CD4-positive, alpha-beta T cell treated with Interleukin-17A for 4 hours (primary cell): ENCODE results near the gene MSMP.

Source experiments
- DNase-seq: peaks from one replicate; pipeline ENCODE4 v3.0.0-alpha.2; 2020; ENCODE audit warnings: mixed read lengths

Gene MSMP

DNA sequence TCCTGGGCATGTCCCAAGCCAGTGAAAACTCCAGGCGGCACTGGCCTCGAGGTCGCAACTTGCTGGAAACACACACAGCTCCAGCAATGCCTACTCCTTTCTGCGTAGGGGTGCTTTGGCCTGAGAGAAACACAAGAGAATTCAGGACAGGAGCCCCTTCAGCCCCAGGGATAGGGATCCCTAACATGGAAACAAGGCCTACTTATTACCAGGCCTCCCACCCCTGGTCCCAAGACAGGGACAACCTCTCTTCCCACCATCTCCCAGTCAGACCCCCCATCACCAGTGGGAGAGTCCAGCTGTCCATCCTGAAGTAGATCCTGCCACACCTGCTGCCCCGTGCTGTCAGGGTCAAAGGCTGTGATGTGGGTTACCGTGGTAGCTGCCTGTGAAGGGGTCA is 13.8 kb downstream of the MSMP start:
- DNase-seq: no peak

DNA sequence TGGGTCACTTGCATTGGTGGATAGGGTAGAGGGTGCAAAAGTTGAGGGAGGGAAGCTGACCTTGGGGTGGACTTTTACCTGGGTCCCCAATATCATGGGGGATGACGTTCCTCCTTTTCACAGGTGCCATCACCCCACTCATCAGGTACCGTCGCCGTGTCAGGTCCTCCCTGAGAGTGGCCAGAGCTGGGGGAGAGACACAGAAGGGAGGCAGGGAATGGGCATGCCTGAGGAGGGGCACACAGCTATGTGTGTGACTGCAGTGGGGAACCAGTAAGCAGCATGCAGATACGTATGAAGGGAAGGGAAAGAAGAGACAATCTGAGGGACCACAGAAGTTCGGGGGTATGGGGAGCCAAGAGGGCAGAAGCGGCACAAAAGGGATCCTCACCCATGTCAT is 15.2 kb downstream of the MSMP start:
- no peak for DNase-seq

DNA sequence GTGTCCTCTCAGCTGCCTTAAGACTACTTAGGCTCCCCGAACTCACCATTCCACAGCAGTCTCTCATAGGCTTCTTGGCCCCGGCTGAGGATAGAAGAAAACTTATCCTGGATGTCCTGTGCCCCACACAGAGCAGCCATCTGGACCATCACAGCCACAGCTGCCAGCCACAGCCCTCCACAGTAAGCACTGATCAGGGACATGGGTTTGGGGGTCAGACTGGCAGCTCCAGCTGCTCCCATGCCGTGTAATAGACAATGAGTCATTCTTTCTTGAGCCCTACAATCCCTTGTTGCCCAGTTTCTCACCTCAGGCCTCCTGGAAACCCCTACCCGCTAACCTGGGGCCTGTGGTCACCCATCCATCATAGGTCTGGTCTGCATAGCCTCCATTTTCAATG is 15.9 kb downstream of the MSMP start:
- no peak for DNase-seq

DNA sequence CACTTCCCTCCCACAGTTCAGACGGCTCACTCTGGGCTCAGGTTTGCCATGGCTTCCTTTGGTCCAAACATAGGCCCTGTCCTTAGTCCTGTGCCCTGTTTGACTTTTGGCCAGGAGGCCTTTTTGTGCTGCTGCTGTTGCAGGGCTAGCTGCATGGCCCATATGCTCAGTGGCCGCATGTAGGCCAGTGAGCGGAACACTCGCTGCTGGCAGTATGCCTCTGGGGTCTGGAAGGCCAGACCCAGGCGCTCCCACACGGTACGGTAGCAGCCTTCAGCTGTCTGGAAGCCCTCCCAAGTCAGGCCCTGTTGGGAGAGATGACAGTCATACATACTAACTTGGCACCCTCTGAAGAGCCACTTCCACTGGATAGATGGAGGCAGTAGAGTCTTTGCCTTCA is 16.9 kb downstream of the MSMP start:
- no peak for DNase-seq

DNA sequence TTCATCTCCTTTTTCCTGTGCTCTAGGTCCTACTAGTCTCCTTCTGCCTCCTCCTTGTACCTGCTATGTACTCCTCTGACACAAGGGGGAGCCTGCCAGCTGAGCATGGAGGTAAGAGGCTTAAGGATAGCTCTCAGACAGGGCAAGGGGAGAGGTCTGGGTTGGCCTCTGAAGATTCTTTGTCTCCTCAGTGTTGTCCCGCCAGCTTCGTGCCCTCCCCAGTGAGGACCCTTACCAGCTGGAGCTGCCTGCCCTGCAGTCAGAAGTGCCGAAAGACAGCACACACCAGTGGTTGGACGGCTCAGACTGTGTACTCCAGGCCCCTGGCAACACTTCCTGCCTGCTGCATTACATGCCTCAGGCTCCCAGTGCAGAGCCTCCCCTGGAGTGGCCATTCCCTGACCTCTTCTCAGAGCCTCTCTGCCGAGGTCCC is 17.9 kb downstream of the MSMP start:
- peak; percentile 72 for DNase-seq

DNA sequence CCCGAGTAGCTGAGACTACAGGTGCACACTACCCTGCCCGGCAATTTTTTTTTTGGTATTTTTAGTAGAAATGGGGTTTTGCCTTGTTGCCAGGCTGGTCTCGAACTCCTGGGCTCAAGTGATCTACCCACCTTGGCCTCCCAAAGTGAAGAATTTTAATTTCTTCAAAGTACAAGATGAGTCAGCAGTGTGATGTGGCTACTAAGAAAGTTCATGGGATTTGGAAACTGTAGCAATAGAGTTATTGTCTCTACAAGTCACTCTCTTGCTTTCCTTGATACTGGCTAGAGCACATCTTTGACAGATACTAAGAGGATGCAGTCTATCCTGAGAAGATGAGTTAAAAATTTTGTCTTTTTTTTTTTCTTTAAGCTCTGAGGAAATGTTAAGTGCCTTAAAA is 20.0 kb downstream of the MSMP start:
- no peak for DNase-seq

DNA sequence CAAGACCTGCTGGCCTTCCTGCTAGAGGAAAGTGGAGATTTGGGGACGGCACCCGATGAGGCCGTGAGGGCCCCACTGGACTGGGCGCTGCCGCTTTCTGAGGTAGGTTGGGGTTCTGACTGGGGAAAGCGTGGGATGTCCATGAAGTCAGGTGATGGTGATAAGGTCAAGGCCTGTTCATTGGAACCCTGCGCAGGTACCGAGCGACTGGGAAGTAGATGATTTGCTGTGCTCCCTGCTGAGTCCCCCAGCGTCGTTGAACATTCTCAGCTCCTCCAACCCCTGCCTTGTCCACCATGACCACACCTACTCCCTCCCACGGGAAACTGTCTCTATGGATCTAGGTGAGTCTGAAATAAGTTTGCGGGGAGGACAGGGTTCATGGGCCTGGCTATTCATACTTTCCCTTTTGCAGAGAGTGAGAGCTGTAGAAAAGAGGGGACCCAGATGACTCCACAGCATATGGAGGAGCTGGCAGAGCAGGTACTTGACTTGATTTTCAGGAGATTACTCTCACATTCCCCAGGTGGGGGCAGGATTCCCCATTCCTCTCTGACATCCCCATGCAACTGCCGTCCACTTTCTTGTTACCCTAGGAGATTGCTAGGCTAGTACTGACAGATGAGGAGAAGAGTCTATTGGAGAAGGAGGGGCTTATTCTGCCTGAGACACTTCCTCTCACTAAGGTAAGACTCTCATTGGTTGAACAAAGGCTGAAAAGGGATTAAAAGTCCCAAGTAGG is 21.1 kb downstream of the MSMP start:
- DNase-seq: peak; percentile 11

DNA sequence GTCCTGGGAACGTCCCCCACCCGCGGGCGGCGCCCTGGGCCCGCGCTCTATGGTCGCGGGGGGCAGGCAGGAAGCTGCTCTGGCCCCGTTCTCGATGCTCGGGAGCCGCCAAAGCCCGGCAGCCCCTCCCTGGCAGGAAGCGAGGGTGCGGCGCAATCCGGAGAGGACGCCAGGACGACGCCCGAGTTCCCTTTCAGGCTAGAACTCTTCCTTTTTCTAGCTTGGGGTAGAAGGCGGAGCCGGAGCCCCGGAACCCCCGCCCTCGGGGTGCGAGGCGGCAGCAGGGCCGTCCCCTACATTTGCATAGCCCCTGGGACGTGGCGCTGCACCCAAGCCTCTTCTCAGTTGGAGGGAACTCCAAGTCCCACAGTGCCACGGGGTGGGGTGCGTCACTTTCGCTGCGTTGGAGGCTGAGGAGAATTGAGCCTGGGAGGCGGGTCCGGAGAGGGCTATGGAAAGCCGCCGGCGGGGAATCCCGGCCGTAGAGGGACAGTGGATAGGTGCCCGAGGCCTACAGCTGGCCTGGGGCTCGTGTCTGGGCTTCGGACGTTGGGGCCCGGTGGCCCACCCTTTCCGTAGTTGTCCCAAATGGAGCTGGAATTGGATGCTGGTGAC is 21.8 kb downstream of the MSMP start, which contains the start of the genes CREB3 and TLN1:
TSS of gene CREB3 (plus strand) at position 482 of the 615 bp plus-strand sequence. CDS start at position 589, 107 bp downstream.
TSS of gene TLN1 (minus strand) at position 11 of the 615 bp plus-strand sequence. CDS start 6,501 bp downstream, outside the sequence.
- DNase-seq: peak; percentile 97

DNA sequence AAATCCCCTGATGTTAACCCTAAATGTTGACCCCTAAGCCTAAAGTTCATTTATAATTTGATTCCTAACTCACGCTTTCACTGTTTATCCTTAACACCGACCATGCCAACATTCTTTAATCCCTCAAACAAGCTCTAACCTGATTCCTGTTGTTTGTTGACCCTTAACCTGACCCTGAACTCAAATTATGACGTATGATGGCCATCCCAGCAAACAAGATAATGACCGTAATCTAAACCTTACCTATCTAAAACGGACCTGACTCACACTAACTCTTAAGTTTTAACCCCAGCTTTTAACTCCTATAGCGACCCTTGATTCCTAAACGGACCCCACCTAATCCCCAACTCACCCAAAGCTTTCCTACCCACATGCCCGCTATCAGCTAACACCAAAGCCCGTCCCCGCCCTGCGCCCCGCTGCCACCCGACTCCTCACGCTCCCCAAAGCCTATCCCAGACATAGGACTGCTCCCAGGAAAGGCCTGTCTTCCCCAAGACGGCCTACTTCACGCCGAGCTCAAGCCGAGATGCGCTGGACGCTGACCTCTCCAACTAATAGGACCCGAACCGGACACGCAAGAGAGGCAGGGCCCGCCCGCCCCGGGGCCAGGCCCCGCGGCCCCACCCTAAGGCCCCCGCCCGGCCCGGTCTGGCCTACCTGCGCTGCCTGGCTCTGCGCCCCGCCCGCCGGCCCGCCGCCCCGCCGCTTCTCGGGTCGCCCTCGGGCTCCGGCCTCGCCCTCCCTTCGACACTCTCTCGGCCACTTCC is 22.5 kb downstream of the MSMP start:
- peak; percentile 44 for DNase-seq

DNA sequence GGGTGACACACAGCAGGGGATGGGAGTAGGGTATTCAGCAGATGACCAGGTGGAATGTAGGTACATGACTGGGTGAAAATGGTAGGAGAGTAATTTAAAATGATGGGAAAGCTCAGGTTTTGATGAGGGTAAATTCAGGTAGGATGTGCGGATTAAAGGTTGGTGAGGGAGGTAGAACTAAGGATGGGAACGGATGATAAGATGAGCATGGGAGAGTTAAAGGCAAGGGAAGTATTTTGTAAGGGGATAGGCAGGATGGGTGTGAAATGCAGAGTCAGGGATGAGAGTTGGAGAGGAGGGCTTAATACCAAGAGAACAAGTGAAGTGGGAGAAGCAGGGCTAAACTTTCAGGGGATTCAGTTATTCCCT is 23.6 kb downstream of the MSMP start:
- DNase-seq: no peak

DNA sequence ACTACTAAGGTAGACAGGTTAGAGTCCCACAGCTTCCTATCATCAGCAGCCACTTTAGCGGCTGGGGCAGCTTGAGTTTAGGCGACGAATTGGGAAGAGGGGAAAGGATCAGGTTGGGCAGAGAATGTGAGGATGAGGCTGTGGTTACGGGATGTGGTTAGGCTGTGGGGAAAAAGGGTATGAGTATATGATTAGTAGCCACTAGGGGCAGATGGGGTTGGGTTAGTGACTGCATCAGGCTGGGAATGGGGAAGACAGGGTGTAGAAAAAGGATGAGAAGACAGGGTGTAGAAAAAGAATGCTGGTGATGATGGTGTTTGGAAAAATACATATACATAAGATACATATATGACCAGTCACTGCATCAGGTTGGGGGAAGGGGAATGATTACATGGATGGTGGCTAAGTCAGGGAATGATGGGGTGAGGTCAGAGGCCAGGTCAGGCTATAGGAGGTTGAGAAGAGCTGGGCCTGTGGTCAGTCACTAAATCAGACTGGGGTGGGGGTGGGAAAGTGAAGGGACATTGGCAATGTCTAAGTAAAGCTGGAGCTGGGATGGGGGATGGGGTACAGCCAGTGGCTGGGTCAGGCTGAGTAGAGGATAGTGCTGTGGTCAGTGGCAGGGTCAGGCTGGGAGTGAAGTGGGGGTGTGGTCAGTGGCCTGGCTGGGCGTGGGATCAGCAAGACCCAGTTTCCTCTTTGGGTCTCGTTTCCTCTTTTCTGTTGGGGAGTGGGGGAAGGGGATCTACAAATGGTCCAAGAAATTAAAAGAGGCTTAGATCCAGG is 24.2 kb downstream of the MSMP start:
- DNase-seq: peak; percentile 37

DNA sequence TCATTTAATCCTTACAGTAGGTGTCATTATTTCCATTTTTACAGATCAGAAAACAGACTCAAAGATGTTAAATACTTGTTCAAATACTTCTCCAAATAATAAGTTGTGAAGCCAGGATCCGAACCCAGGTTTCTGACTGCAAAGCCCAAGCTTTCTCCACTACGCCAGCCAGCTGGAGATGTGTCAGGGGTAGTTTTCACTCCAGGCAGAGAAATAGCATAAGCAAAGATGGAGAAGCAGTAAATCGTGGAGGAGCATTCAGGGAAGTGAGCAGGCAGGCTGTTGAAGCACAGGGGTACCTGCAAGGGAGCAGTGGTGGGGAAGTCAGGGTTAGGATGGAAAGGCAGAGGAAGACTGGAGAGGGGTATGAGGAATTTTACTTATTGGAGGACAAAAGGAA is 25.0 kb downstream of the MSMP start:
- no peak for DNase-seq

DNA sequence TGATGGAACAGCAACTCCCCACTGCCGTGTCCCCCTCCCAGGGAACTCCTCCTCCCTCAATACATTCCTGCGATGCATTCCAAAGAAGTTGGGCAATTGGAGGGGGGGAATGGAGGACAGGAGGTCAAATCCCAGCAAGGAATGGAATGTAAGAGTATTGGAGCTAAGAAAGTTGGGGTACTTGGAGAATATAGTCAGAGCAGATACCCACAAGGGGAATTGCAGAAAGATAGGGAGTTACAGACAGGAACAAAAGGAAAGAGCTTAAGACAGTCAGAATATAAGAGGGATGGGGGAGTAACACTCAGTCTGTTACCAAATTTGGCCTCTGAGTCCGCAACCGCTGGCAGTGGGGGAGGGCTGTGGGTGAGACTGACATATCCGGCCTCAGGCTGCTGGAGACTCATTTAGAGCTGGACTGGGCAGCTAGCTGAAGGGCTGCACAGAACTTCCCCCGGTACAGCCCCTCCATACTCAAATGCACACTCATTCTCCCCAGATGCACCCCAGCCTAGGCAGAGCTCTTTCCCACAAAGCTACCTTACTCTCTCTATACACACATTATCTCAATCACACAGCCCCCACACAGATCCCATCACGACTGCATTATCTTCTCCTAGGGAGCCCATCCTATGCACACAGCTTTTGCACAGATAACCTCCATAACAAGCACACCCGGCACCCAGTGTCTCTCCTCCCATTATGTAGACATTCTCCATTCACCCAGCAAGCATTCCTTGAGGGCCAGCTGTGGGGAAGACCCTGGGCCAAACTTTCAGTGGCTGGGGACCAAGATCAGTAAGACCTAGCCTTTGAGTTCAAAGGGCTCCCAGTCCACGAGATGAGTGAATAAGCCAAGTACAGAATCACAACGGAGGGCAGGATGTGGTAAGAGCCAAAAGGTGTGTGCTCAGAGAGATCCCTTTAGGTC is 25.8 kb downstream of the MSMP start:
- DNase-seq: peak; percentile 54

DNA sequence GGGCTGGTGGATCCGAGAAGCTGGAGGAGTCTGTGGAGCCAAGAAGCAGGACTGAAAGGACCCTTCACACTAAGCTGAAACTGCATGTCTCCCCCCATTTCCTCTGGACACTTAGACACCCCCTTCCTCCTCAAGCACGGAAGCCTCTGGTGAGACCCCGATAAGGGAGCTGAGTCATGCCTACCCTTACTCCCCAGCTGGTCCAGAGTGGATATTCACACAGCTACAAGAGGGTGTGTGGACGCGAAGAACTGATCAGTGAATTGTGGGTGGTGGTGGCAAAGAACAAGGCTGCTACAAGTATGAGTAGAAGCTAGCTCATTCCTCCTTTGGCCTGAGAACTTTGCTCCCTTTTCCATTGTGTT is 26.4 kb downstream of the MSMP start:
- DNase-seq: no peak

DNA sequence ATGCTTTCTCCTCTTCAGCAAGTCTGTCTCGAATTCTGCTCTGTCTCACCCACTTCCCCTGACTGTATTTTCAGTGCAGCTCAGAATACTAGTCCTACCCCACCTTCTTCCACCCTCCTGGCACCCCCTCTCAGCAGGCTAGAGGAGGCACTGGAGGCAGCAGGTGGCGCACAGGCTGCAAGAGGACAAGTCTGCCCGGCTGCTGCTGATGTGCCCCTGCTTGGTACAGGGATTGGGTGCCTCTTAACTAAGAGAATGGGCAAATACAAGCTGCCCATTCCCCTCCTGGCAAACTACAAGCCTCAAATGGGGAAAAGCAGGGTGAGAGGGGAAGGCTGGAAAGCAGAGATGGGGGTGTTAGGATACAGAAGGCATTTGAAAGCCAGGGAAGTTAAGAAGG is 27.1 kb downstream of the MSMP start:
- DNase-seq: peak; percentile 61

DNA sequence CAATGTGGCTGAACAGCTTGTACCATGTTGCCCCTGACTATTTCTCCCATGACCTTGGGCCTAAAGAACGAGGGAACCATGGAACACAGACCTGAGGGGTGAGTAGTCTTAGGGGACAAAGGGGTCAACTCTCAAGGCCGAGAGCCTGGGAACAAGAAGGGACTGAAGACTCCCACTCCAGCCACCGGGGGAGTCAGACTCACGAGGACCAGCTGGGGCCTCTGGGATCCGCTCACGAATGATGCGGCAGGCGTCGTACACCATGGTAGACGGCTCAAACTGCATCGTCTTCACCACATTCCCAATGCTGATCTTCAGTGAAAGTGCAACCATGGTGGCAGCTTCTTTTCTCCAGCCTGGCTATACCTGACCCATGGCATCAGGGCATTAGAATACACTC is 28.7 kb downstream of the MSMP start:
- DNase-seq: no peak

DNA sequence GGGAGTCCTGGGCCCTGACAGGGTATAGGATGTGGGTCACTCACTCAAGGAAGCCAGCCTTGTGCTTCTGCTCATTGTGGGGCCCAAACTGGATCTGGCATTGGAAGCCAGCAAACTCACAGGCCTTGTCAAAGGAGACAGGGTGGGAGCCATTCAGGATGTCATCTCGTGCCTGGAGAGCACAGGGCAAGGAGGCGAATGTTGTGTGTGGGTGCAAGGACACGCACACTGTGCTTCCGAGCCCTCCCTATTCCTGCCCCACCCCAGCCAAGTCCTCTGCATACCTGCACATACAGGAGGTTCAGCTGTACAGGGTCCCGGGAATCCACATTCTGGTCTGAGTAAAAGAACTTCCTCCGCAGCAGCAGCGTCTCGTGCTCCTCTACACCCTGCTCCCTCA is 30.2 kb downstream of the MSMP start:
- no peak for DNase-seq

DNA sequence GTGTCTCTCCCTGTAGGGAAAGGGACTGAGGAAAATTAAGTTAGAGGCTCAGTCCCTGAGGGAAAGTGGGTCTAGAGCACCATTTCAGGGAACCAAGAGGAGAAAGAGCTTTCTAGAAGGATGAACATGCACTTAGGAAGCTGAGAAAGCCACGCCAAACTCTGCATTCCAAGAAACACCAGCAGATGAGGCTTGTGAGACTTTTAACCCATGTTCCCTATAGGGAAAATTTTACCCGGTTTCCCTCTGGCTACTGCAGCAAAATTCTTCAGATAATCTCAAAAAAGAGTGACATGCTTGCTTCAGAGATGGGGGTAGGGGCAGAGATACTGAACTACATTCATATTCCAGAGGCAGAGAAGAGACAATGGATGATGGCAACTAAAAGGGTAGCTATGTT is 30.6 kb downstream of the MSMP start:
- no peak for DNase-seq

DNA sequence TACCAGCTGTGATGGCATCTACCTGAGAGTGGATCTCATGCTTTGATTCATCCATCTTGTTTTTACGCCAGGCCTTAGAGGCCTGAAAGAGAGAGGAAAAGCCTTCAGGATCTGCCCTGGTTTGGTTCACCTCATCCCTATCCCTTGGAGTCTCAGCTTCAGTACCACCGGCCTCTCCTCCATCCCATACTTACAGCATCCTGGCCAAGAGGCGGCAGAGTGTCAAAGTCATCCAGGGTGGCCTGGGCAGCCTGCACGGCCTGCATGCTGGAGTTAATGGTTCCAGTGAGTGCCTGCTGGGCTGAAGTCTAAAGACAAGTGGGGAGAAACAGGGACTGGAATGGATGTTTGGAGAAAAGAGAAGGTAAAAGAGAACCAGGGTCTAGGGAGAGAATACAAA is 34.5 kb downstream of the MSMP start:
- no peak for DNase-seq

DNA sequence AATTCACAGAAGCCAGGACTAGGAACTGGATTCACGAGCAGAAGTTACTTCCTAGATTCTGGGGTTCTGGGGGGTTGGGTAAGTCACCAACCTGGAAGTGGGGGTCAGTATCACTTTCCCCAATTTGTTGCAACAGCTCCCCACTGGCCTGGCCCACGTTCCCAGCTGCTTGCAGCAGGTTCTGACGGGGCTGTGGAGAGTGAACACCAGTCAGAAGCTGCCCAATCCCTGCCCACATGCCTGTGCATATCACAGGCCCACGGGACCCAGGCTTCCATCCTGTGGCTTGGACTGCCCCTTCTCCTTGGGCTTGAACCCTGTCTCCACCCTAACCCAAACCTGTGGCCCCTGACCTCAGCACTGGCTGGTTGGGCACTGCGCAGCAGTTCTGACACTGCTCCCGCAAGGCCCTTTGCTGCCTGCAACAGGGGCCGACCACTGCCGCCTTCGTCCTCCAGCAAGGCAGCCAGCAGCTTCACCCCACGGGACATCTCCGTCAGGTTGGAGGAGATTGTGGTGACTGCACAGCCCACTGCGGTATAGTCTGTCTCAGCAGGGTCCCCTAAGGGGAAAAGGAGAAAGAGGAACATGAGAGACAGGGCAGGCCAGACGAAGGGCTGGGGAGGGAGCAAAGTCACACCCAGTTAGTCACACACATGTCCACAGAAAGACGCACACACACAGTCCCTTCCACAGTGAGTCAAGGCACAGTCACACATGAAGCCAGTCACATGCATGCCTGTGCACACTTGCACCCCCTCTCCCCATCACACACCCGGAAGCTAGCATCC is 35.2 kb downstream of the MSMP start:
- no peak for DNase-seq
